Nephron (organoid): ENCODE data around the gene SCAF8.

Experiments used
- H3K27ac Mint-ChIP-seq, 3 experiments: 2 replicates each; pipeline ENCODE4 v1.8.0; 2020; ENCODE audit warnings: mixed read lengths in 3 of 3, mild to moderate bottlenecking in 2 of 3, moderate library complexity in 1 of 3
- H3K27me3 Mint-ChIP-seq: 2 replicates; pipeline ENCODE4 v1.8.0; 2021; ENCODE audit warnings: low read depth, mild to moderate bottlenecking, moderate library complexity, mixed read lengths
- H3K36me3 Mint-ChIP-seq: 2 replicates; pipeline ENCODE4 v1.8.0; 2020; ENCODE audit warnings: low read depth, mixed read lengths
- H3K4me1 Mint-ChIP-seq: 2 replicates; pipeline ENCODE4 v1.8.0; 2020; ENCODE audit warnings: mixed read lengths
- H3K4me3 Mint-ChIP-seq, 3 experiments: 2 replicates each; pipeline ENCODE4 v1.8.0; 2020; ENCODE audit warnings: mild to moderate bottlenecking in 3 of 3, mixed read lengths in 3 of 3, moderate library complexity in 2 of 3
- H3K9me3 Mint-ChIP-seq: 2 replicates; pipeline ENCODE4 v1.8.0; 2020; ENCODE audit warnings: mixed read lengths
- CTCF ChIP-seq, 3 experiments: fragments of 200-600 bp; sonication (generic); IDR thresholded peaks; one replicate each; pipeline ENCODE4 v1.5.0; 2021; ENCODE audit warnings: antibody characterized with exemption in 3 of 3; ENCODE audit not compliant: unreplicated experiment in 3 of 3

Gene SCAF8

GRCh38 chr6:154822947-154823558 lies 89.8 kb downstream of the SCAF8 start:
- peak overlapping the region in 1 of 3 experiments; percentile 10 for H3K27ac Mint-ChIP-seq
- TF ChIP-seq CTCF (IDR thresholded peaks at IDR 0.05; ENCODE audit: unreplicated experiment in 3 of 3): no peak
- H3K36me3 Mint-ChIP-seq: peaks cover 62% of the 10 kb centered on the region
- H3K4me3 Mint-ChIP-seq: no peak overlapping the region
- no peaks in the 10 kb centered on the region for H3K27me3 Mint-ChIP-seq
- H3K9me3 Mint-ChIP-seq: no peaks in the 10 kb centered on the region
- H3K4me1 Mint-ChIP-seq: peaks cover 8% of the 10 kb centered on the region

GRCh38 chr6:154824076-154824475 lies 90.9 kb downstream of the SCAF8 start:
- no peaks in the 10 kb centered on the region for H3K27me3 Mint-ChIP-seq
- no peak overlapping the region for H3K4me3 Mint-ChIP-seq
- H3K36me3 Mint-ChIP-seq: peaks cover 57% of the 10 kb centered on the region
- no peak for TF ChIP-seq CTCF (IDR thresholded peaks at IDR 0.05; ENCODE audit: unreplicated experiment in 3 of 3)
- no peaks in the 10 kb centered on the region for H3K9me3 Mint-ChIP-seq
- H3K4me1 Mint-ChIP-seq: peaks cover 8% of the 10 kb centered on the region
- no peak overlapping the region for H3K27ac Mint-ChIP-seq

- no peak for TF ChIP-seq CTCF (IDR thresholded peaks at IDR 0.05; ENCODE audit: unreplicated experiment in 3 of 3)
- Mint-ChIP-seq H3K27me3 (no peaks in the 10 kb centered on the region), H3K36me3 (peaks cover 66% of the 10 kb centered on the region), H3K9me3 (no peaks in the 10 kb centered on the region), H3K4me1 (no peaks in the 10 kb centered on the region), H3K27ac (no peak overlapping the region), H3K4me3 (no peak overlapping the region)
Observed at GRCh38 chr6:154829970-154830369, 96.8 kb downstream of the SCAF8 start.

DNA sequence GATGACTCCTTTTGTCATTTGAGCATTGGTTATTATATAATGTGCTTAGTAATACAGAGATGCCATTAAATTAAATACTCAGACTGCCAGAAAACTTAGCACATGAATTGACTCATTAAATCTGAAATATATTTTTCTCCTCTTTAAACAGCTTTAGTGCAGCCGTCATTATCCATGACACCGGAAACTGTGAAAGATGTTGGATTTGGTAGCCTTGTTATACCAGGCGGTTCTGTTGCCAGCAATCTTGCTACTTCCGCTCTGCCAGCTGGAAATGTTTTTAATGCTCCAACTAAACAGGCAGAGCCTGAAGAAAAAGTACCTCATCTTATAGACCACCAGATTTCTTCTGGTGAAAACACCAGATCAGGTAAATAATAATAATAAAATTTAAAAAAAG lies 97.6 kb downstream of the SCAF8 start:
- TF ChIP-seq CTCF (IDR thresholded peaks at IDR 0.05; ENCODE audit: unreplicated experiment in 3 of 3): no peak
- Mint-ChIP-seq H3K4me3 (no peak overlapping the region), H3K27ac (no peak overlapping the region), H3K4me1 (no peaks in the 10 kb centered on the region), H3K27me3 (no peaks in the 10 kb centered on the region), H3K9me3 (no peaks in the 10 kb centered on the region), H3K36me3 (peaks cover 66% of the 10 kb centered on the region)

DNA sequence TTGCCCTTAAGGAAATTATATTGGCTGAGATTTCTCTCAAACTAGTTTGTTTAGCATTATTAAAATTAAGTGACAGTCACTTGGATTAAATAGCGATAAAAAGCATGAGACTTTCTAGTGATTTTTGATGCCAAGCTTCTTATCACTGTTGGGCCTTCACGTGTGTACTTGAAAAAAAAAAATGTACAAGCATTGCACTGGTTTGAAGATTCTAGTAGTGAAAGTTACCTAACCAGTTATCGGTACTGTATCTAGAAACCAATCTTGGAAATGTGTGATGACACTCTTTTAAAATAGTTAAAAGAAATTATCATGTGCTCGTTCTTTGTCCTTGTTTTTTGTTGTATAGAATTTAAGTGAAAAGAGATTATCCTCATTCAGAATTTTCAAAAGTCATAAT lies 102.1 kb downstream of the SCAF8 start:
- TF ChIP-seq CTCF (IDR thresholded peaks at IDR 0.05; ENCODE audit: unreplicated experiment in 3 of 3): no peak
- no peaks in the 10 kb centered on the region for H3K9me3 Mint-ChIP-seq
- H3K27ac Mint-ChIP-seq: no peak overlapping the region
- H3K36me3 Mint-ChIP-seq: peaks cover 41% of the 10 kb centered on the region
- no peak overlapping the region for H3K4me3 Mint-ChIP-seq
- no peaks in the 10 kb centered on the region for H3K4me1 Mint-ChIP-seq
- H3K27me3 Mint-ChIP-seq: no peaks in the 10 kb centered on the region

GRCh38 chr6:154839546-154839945 lies 106.3 kb downstream of the SCAF8 start:
- TF ChIP-seq CTCF (IDR thresholded peaks at IDR 0.05; ENCODE audit: unreplicated experiment in 3 of 3): no peak
- Mint-ChIP-seq H3K9me3 (no peaks in the 10 kb centered on the region), H3K27ac (no peak overlapping the region), H3K4me3 (no peak overlapping the region), H3K4me1 (peaks cover 14% of the 10 kb centered on the region), H3K27me3 (no peaks in the 10 kb centered on the region), H3K36me3 (peaks cover 9% of the 10 kb centered on the region)
